ENCODE data around the gene ANKRD11.
"Not testable (repeated sequence)": the region's sequence is repeated elsewhere in the genome, so short reads cannot be mapped to it uniquely, and the experiment has no call there.

The ANKRD11 gene

GRCh38 chr16:89341697-89342694 lies 148.4 kb downstream of the ANKRD11 start:
- DNase-seq: no peak

- no peak for DNase-seq
Observed at GRCh38 chr16:89341279-89341678, 149.1 kb downstream of the ANKRD11 start.

GRCh38 chr16:89338863-89339262 lies 151.5 kb downstream of the ANKRD11 start:
- no peak for DNase-seq

- no peak for DNase-seq
Observed at GRCh38 chr16:89337965-89338364, 152.4 kb downstream of the ANKRD11 start.

DNA sequence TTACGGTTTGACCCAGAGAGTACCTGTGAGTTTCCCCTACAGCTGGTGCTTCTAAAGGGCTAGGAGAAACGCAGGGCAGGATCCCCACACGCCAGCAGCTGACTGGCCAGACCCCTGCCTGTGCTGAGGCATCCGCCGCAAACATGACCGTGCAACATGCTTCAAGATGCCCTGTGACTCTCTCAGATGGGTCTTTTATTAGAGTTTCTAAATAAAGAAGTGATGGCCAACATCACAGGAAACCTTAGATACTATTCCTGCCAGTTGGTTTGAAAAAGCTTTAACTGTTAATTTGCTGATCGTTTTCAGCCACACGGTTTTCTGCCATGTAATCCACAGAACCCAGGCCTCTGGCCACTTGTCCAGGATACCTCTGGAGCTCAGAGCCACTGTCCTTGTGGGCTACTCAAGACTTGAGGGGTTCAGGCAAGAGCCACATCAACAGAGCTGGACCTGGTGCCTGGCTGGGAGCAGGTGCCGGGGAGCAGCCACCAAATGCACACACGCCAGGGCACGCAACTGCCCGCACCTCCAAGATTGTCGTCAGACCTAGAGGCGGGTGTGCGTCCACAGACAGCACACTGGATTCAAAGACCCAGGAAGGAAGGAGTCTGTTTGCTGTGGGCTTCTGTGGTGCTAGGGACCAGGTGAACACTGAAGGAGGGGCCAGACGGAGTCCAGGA lies 154.4 kb downstream of the ANKRD11 start:
- DNase-seq: no peak

GRCh38 chr16:89334988-89335802 lies 155.2 kb downstream of the ANKRD11 start:
- no peak for DNase-seq

DNA sequence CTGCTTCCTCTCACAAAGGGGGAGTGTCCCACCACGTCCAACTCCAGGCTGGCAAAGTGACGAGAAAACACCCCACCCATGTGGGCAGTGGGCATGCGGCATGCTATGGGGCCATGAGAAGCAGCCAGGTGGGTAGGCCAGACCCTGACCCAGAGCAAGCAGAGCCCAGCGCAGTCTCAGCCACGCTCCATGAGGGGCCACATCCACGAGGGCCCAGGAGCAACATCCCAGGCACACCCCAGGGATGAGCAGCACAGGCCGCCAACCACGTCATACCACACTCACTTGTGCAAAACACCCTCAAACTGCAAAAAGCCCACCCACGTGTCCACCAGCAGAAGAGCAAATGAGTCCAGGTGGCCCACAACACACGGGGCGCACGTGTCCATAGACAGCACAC lies 155.9 kb downstream of the ANKRD11 start:
- no peak for DNase-seq

DNA sequence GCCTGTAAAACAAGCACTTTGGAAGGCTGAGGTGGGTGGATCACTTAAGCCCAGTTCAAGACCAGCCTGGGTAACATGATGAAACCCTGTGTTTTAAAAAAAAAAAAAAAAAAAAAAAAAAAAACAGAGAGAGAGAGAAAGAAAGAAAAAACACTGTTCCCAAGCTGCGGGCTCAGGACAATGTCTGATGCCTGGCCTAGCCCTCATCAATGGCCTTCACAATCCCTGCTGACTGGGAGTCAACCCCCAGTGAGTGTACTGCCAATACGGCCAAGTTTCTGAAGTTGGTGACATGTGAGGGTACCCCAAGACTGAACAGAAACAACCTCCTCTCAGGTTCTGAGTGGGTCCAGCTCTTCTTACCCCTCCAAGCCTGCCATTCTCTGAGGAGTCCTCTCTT lies 156.3 kb downstream of the ANKRD11 start:
- DNase-seq: no peak

- not testable (repeated sequence) for DNase-seq
Observed at GRCh38 chr16:89333401-89334001, 156.9 kb downstream of the ANKRD11 start.

DNA sequence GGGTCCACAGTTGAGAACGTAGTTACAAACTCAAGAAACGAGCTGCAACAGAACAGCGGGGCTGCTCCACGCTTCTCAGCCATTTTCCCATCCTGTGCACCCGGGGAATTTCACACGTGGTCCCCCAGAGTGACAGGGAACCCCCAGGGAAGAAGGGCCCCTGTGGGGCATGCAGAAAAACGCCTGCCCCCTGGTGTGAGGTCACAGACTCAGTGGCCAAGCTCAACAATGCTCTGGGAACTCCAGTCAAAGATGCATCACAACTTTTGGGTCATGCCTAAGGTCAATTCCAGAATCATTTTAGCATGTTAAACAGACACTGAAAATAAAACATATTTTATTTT lies 157.5 kb downstream of the ANKRD11 start:
- DNase-seq: no peak

- DNase-seq: no peak
Observed at GRCh38 chr16:89332243-89332901, 158.0 kb downstream of the ANKRD11 start.

DNA sequence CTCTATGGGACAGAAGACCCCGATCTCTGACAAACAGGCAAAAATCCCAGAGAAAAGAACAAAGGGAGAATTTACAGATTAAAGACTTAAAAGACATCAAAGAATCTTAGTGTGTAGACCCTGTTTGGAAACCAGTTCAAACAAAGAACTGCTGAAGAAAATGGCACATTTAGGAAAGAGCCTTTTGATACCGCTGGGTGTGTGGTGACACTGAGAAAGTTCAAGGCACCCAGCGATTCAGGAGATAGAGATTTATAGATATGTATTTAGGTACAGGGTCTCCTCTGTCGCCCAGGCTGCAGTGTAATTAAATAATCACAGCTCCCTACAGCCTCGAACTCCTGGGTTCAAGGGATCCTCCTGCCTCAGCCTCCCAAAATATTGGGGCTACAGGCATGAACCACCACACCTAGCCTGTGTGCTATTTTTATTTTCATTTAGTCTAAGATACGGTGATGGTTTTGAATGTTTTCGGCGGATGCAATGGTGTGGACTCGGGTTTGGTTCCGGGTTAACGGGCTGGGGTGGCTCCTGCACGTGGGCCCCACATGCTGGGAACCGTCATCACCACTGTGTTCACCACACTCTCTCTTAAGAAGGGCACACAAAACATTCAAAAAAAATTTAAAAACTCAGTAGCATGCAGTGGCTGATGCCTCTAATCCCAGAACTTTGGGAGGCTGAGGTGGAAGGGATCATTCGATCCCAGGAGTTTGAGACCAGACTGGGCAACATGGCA lies 158.8 kb downstream of the ANKRD11 start:
- no peak for DNase-seq

DNA sequence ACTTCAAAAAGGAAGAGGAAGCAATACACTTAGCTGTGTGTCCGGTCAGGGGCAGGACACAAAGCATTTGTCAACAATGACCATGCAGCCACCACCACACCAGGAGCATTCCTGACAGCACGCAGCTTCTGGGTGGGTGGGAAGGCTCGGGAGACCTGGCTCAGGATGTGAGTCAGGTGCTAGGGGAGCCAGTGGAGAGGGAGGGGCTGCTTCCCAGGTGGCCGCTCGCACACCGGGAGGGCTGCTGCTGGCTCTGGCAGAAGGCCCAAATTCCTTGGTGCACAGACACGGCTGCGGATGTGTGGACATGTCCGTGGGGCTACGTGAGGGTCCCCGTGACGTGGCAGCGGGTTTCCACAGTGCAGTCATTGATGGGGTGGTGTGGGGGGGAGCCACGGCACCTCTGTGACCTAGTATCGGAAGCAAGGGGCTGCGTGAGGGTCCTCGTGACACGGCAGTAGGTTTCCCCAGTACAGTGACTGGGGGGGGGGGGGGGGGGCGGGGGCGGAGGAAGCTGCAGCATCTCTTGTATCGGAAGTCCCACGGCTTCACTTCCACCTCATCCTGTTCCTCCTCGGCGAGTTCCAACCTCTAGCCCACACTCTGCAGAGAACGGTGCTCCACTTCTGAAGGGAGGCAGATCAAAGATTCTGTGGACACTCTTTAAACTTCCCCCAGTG lies 160.0 kb downstream of the ANKRD11 start:
- no peak for DNase-seq

- DNase-seq: not testable (repeated sequence)
Observed at GRCh38 chr16:89329830-89330176, 160.6 kb downstream of the ANKRD11 start.

DNA sequence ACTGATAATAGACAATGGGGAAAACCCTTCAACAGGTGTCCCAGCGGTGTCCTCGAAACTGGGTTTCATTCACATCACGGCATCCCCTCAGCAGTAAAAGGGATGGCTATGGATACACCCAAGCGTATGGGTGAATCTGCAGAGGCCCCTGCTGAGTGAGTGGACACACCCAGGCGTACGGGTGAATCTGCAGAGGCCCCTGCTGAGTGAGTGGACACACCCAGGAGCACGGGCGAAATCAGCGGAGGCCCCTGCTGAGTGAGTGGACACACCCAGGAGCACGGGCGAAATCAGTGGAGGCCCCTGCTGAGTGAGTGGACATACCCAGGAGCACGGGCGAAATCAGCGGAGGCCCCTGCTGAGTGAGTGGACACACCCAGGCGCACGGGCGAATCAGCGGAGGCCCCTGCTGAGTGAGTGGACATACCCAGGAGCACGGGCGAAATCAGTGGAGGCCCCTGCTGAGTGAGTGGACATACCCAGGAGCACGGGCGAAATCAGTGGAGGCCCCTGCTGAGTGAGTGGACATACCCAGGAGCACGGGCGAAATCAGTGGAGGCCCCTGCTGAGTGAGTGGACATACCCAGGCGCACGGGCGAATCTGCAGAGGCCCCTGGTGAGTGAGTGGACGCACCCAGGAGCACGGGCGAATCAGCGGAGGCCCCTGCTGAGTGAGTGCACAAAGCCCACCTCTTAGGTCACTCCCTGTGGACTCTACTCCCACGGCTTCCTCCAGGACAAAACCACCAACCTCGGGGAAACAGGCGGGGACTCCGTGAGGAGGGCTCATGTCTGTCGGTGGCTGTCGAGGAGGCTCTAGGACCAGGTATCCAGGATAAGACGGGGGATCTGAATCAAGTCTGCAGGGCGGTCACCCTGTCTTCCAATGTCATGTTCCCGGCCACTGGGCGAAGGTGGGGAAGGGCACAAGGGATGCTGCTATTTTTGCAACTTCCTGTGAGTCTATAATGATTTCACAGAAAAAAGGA lies 161.7 kb downstream of the ANKRD11 start:
- DNase-seq: not testable (repeated sequence)

GRCh38 chr16:89326721-89327120 lies 163.6 kb downstream of the ANKRD11 start:
- no peak for DNase-seq

DNA sequence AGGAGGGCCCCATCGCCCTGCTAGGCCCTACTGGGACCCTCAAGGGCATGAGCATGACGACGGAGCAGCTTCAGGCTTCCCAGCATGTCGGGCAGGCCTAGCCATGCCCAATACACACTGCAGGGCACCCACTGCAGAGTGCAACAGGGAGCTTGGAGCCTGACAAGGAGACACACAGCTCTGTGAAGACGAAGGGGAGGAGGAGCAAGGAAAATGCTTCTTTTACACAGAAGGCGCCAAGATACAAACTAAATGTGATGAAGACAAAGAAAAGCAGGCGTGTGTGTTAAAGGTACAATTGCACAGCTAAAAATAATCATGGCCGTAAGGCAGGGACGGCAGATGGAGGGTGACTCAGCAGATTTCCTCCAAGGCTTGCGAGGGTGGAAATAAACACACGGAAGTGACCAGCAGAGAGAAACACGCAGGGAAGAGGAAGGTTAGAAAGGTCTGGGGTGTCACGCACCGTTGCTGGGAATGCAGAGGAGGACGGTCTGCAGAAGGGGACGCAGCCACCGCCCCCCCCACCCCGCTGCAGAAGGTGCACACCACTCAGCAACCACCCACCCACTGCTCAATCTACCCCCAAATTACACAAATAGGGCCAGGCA lies 164.4 kb downstream of the ANKRD11 start:
- DNase-seq: no peak

- no peak for DNase-seq
Observed at GRCh38 chr16:89324056-89325010, 166.0 kb downstream of the ANKRD11 start.

Measured in SIG-M5 (cell line).